Activated gamma-delta T cell treated with anti-CD3 and anti-CD28 coated beads, Interleukin-2, amount 50 U/mL, for 16 hours (primary cell): ENCODE data around the gene NUP58.

ENCODE experiments used
- DNase-seq: peaks from one replicate; pipeline ENCODE4 v3.0.0-alpha.2; 2020; ENCODE audit warnings: low read depth

NUP58 gene, protein sequence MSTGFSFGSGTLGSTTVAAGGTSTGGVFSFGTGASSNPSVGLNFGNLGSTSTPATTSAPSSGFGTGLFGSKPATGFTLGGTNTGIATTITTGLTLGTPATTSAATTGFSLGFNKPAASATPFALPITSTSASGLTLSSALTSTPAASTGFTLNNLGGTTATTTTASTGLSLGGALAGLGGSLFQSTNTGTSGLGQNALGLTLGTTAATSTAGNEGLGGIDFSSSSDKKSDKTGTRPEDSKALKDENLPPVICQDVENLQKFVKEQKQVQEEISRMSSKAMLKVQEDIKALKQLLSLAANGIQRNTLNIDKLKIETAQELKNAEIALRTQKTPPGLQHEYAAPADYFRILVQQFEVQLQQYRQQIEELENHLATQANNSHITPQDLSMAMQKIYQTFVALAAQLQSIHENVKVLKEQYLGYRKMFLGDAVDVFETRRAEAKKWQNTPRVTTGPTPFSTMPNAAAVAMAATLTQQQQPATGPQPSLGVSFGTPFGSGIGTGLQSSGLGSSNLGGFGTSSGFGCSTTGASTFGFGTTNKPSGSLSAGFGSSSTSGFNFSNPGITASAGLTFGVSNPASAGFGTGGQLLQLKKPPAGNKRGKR

DNA sequence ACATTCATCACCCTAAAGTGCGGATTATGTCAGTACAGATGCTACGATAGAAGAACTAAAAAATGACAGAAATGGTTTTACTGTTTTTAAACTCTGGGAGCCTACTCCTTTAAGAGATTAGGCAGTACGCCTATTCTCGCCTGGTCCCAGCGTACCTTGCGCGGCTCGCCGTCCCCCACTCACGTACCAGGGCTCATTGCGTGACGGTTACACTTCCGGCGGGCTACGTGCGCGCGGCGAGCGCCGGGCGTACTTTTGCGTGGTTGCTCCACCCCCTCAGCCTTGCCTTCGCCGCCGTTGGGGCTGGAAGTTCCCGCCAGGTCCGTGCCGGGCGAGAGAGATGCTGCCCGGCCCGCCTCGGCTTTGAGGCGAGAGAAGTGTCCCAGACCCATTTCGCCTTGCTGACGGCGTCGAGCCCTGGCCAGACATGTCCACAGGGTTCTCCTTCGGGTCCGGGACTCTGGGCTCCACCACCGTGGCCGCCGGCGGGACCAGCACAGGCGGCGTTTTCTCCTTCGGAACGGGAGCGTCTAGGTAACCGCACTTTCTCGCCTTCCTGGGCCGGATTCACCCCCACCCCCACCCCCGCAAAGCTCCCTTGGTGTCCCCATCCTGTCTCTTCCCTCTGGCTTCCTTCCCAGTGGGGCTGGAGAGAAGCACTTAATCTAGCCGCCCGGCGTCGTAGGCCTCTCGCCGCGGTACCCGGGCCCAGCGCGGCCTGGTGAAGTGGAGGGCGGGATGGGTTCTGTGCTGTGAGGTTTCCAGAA lies at the start of gene NUP58:
TSS of gene NUP58 (plus strand) at position 279 of the 767 bp plus-strand sequence. CDS start at position 428, 149 bp downstream.
- peak; percentile 88 for DNase-seq

DNA sequence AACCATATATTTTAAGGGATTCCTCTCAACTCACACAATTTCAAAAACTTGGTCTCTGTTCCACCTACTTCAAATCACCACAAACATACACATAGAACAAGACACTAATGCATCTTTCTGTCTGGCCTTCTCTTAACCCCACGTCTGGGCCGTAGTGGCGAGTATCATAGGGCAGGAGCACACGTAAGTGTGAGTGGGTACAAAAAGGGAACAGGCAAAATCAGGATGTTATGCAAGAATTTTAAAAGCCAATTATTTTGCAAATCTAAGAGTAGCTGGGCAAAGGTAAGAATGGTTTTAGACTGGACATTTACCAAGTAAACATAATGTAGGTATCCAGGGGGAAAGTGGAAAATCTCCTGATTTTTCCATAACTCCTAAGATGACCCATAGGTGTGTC lies 49.2 kb upstream of the NUP58 start:
- no peak for DNase-seq

DNA sequence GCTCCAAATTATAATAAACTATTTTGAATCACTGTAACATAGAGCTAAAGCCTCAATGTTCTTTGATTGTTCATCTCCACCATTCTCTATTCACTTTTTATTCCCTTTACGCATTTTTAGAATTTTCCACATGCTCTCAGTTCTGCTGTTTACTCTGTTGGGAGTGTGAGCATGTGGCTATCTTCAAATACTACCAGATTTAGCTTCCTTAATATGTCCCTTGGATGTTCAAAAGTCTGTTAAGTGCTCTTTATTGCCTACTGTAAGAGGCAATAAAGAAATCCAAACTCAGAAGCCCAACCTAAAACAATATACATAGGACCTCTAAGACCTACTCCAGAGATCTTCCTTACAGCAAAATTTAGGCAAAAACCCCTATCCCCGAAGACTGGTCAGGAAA lies 48.7 kb upstream of the NUP58 start:
- DNase-seq, result no peak

DNA sequence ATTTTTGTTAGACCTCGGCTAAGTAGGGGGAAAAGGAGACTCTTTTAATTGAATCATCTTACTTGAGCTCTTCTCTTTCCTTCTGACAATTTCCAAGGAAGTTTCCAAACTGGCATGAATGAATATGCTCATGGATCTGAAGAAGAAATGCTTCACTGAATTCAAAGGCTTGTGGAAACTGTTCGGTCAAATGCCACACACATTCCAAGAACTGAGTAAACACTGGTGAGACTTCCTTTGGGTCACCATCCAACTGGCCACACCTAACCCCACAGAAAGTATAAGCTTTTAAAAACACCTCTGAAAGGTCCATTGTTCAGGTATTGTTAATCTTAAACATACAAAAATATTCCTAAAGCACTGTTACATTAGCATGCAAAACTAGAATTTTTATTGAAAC lies 47.7 kb upstream of the NUP58 start:
- DNase-seq, result no peak

DNA sequence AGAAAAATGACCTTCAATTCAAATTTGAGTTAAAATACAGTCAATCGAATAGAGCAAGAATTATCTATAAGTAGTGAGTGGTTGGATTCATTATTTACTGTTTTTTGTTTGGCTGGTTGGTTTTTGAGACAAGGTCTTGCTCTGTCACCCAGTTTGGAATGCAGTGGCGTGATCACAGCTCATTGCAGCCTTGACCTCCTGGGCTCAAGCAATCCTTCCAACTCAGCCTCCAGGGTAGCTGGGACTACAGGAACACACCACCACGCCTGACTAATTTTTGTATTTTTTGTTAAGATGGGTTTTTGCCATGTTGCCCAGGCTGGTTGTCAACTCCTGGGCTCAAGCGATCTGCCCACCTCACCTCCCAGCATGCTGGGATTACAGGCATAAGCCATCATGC lies 39.2 kb upstream of the NUP58 start:
- DNase-seq, result no peak

DNA sequence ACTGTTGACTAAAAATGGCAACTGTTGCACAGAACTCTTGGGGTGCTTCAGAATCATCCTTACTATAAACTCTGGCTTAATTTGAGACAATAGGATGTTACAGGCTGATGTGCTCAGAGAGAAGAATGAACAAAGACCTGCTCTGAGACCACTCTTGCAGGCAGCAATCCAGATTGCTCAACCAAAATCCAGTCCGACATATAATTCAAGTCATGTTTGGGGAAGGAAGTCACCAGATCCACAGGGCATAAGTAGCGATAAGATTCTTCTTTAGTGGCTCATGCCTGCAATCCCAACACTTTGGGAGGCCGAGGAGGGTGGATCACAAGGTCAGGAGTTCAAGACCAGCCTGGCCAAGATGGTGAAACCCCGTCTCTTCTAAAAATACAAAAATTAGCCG lies 34.7 kb upstream of the NUP58 start:
- DNase-seq, result no peak

DNA sequence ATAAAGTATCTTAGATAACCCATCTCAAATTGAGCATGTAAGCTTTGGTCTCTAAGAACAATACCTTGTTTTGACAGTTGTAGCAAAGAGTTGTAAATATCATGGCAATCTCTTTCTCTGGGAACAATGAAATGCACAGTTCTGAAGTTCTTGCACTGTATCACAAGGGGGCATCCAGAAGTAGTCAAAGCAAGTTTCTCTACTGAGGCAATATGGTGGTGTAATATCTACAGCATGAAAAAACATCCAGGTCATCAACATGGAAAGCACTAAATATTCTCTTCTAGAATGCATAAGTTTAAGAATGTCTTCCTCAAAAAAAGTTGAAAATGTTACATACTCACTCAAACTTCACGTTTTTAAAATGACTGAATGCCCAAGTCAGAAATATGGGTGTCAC lies 33.7 kb upstream of the NUP58 start:
- no peak for DNase-seq

DNA sequence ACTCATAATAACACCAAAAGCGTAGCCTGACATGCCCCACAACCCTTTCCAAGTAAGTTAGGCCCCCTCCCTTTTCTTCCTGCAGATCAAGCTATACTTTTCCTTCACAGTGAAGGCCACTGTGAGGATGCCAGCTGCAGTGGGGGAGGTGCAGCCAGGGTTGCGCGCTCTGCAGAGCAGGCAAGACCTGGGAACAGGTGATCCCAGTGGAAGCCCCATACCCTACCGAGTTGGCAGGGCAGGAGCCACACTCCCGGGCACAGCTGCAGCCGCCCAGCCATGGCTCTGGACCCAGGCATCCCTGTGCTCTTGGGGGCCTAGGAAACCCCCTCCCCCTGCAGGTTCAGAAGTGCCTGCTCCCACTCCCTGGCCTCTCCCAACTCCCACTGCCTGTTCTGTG lies 32.9 kb upstream of the NUP58 start:
- no peak for DNase-seq

DNA sequence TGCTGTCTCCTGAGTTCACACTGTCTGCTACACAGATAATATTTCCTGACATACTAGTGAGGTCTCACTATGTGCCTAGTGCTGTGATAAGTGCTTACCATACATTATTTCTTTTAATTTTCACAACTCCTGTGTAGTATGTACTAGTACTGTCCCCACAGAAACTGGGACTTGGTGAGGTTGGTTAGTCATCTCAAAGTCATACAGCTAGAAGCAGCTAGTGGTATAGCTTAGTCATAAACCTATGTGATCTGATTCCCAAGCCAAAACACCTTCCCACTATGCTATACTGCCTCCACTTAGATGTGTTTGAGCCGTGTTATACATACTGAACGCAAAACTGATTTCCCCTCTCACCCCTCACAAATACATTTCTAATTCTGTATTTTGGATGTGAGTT lies 24.7 kb upstream of the NUP58 start:
- no peak for DNase-seq

DNA sequence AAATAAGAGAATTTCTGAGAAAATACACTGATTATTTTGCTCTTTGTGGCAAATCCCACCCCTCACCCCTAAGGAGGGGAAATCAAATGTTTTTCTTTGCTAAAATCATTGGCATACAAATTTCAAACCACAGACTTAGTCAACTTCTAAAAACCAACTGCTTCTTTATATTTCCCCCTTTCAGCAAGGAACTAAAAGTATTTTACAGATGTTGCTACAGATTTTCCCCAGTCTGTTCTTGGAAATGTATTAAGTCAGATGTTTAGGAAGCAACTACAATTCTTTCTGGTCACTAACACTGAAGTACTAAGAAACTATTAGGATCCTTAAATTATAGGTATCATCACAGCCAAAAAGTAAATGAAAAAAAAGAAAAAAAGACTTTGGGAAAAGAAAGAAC lies 21.0 kb upstream of the NUP58 start:
- DNase-seq, result no peak

DNA sequence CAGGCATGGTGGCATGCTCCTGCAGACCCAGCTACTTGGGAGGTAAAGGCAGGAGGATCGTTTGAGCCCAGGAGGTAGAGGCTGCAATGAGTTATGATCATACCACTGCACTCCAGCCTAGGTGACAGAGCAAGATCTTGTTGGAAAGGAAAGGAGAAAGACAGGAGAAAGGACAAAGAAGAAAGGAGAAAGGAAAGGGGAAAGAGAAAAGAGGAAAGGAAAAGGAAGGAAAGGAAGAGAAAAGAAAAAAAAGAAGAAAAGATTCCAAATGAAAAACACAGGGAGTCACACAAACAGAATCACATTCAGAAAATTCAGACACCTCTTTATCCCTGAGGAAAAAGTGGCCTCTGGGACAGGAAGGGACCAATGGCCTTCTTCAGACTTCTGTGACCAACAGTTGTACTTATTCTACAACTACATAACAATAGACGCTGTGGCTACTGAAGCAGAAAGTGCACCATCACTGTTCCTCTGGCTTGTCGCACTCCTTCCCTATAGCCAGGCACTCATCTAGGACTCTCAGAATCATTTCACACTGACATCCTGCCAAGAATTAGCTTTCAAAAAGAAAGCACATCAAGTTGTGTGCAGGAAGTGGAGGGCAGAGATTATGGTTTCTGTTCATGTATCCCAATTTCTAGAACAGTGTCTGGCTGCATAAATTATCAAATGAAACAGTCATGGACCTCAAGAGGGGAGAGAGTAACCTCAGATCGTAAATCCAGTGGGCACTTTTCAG lies 20.1 kb upstream of the NUP58 start:
- no peak for DNase-seq

DNA sequence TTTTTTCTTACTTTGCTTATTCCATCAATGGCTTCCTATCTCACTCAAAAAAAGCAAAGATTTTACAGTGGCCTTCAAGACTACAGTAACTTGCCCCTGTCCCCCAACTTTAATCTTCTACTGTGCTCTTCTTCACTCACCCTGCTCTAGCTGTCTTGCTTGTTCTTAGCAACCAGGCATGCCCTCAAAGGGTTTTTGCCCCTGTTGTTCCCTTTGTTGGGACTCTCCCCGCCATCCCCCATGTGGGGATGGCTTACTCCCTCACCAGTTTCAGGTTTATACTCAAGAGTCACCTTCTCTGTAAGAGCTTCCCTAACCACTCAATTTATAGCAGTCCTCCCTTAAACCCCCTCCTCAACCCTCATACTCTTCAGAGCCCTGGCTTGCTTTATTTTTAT lies 19.5 kb upstream of the NUP58 start:
- no peak for DNase-seq

DNA sequence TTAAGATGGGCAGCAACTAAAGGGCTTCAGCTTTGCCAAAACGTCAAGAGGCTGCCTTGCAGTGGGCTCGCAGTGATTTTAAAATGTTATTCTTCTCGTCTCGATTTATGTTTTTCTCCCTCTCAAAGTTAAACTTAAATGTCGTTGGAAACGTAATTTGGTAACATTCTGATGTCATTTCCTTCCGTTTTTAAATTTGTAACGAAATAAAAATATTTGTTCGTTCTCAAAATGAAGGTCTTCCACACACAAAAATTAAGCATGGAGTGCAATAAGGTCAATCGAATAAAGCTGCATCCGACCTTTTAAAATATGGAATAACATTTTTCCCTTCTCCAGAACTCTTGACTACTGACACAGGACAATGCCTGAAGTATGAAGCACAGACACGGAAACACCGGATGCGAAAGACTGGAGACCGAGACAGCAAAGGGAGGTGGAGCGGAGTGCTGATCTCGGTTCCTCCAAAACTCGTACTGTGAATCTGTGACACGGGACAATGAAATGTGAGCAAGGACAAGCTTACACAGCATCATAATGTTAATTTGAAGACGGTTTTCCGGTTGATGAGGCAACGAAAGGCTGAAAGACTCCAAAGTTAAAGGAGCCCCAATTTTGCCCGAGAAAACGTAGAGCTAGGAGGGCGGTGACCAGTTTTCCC lies 15.0 kb upstream of the NUP58 start:
- DNase-seq, result no peak

DNA sequence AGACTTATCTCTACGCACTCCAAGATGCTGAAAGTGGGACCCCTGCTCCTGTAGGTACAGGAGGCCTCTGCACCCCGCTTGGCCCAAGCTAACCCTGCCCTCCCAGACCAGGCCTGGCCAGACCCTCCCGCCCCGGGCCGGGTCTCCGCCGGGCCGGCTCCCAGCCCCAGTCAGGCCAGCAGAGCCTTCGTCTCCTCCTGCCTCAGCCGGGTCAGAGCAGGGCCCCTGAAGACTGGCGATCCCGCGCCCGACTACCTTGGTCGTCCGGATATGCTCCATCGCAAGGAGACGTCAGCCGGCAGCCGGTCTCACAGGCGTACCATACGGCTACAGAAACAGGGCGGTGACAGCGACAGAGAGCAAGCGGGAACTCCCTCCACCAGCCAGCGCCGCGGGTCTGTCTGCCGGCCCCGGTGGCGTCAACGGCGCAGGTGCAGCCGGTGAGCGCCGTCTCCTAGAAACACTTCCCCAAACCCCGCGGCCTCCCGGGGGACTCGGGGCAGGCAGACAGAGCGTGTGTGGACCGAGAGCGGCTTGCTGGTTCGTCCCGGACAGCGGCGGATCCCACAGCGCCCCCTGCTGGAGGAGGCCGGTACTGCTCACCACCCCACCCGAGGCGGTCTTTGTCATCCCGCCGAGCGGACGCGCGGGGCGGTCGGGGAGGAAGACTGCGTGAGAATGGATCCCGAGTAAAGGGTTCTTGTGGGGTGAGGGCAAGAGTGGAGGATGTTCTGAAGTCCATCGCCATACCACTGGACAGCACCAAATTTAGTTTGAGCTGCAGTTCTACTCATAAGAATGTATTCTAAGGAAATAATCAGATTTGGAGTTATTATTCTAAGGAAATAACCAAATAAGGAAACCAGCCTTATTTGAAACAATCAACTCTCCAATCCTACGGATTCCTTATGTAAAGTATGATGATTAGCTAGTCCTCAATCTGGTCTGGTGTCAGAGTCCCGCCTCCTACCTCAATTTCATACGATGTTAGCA lies 14.2 kb upstream of the NUP58 start, which contains the start of gene MTMR6:
TSS of gene MTMR6 (minus strand) at position 520 of the 993 bp plus-strand sequence. CDS start at position 279, 241 bp downstream.
- DNase-seq, result peak; percentile 95

DNA sequence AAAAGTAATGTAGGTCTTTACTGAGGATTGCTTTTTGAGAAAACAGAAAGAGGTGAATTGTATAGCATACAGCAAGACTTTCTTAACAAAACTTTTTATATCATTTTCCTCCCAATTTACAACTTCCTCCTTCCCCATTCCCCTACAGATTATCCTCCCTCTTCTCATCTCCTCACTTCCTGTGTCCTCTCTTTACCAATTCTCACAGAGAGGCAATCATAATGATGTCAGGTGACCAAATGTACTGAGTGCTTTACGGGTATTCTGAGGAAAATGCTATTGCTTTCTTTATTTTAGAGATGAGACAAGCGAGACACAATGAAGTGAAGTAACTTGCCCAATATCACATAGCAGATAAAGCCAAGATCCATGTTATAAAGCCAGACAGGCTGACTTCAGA lies 12.5 kb upstream of the NUP58 start:
- DNase-seq, result no peak

DNA sequence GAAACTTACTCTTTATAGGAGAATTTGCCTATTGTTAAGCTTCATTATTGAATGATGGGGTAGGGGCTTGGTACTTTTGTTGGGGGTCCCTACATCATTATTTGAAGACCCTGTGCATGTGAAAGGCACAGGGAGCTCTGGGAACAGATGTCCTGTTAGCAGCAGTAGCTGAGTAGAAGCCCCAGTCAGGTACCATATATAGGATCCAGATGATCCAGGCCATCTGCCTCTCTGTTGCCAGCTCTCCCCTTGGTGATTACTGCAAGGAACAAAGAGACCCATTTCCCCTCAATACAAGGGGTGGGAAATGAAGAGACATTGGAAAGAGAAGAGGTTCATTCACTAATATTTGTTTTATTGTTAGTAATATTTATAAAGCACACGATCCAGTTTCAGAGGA lies 9.7 kb upstream of the NUP58 start:
- DNase-seq, result no peak

DNA sequence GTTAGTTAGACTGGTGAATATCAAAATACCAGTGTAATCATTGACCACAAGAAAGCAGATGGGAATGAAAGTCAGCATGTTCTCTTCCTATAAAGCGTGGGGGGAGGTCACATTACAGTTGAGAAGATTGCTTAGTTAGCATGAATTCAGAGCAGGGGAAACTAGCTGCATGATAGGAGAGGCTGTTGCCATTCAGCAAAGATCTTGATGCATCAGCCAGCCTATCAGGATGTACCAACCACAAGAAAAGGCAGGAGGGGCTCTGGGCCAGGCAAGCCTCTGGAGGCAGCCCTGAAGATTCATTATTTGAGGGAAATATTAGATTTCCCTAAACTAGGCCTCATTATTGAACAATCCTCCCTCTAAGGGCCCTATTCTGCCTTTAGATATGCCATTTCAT lies 9.1 kb upstream of the NUP58 start:
- no peak for DNase-seq

DNA sequence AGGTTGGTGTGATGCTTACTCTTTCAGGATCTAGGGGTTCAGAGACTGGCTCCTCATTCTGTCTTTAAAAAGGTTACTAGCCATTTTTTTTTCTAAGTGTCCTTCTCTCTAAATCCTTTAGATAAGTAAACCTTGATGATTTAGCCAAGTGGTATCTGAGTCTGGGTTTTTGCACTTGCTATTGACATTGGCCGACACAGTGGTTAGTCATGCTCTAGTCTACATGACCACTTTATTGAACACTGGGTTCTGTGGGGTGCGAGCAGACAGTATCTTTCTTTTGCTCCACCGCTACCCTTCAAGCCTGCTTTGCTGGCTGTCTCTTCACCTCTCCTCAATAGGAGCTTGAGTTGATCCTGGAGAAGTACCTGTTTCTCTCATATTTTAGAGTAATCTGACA lies 6.2 kb upstream of the NUP58 start:
- DNase-seq, result no peak

DNA sequence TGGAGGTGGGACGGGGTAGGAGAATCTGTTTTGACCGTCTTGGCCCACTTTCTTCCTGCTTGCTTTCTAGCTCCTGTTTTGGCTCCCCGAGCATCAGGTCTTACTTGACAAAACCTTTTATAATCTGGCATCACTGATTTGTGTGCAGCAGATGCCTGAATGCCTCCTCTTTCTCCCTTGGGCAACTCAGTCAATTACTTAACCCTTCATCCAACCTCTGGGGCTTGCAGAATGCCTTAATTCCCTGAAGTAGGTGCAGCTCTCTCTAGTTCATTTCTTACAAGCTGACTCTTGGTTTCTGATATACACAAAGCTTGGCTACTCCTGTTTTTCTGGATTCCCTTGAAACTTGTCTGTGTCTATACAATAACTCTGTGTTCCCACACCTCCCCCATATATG lies 5.7 kb upstream of the NUP58 start:
- DNase-seq, result no peak

DNA sequence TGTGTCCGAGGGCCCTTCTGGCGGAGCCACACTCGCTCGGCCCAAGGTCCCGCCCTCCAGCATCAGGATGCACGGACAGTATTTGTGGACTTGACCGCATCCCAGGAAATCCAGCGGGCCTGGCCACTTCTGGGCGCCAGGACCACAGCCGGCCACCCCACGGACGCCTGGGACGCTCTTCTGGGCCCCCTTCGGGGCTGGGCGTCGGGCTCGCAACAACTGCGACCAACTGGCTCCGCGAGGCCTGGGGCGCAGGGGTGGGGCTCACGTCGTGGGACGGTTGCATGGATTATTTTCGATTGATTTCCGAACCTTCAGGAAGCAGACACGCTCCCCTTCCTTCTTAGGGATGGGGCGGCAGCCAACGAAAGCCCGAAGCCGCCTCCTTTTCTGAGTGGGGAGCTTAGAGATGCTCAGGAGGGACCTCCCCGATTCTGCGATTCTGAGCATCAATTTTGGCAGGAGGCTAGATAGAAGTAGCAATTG lies 521 bp upstream of the NUP58 start:
- peak; percentile 10 for DNase-seq
